HCT116 (cell line): ENCODE results near the gene THADA. TPM values are rescaled to one million over a fixed set of nuclear protein-coding genes. Genes with fewer than 3 reads are reported as not detected.

Experiments
- ATAC-seq: fragments of 200-7000 bp; cut with Tn5 transposase; 2 replicates; pipeline ENCODE4 v1.9.1; 2020; ENCODE audit warnings: mild to moderate bottlenecking, moderate library complexity
- BruUV-seq: library from RNA; stranded (reverse); fragments of 400-500 nt; replicated peaks from 2 replicates; lab custom pipeline; 2021; lab: Mats Ljungman, UMichigan
- CTCF ChIA-PET: fragments of 300-600 bp; sonication (Branson Sonifier 250); formaldehyde crosslinking; loops from one replicate; lab custom pipeline; 2021; ENCODE audit warnings: antibody characterized with exemption; lab: Charles Lee
- POLR2A ChIA-PET: fragments of 300-600, 350-600 bp; sonication (Branson Sonifier 250); formaldehyde crosslinking; loops from one replicate; lab custom pipeline; 2021; ENCODE audit warnings: antibody characterized with exemption; lab: Charles Lee
- RAD21 ChIA-PET, 2 experiments: fragments of 300-600 bp; sonication (Branson Sonifier 250); formaldehyde crosslinking; loops; one replicate each; lab custom pipeline; 2023; ENCODE audit warnings: low total read pairs in 2 of 2; ENCODE audit not compliant: uncharacterized antibody in 2 of 2, unreplicated experiment in 2 of 2, low non-redundant PET in 1 of 2; lab: Charles Lee
- DNase-seq: peaks from one replicate; pipeline ENCODE4 v3.0.0-alpha.2; 2010; ENCODE audit warnings: low read depth, low spot score
- H2AFZ ChIP-seq: fragments of 200-600 bp; shearing (Covaris generic), sonication (generic); 2 replicates; pipeline ENCODE4 v1.6.1; 2017; ENCODE audit warnings: low read depth, mixed run types, mixed read lengths, antibody characterized with exemption, low read length; ENCODE audit not compliant: poor library complexity, severe bottlenecking
- H3K27ac ChIP-seq: 2 replicates; pipeline ENCODE4 v1.5.1; 2012; ENCODE audit warnings: low read depth, low read length
- H3K27me3 ChIP-seq: fragments of 200-600 bp; sonication (generic); 2 replicates; pipeline ENCODE4 v1.6.1; 2016; ENCODE audit warnings: mixed run types, low read length, mixed read lengths; ENCODE audit not compliant: insufficient read depth
- H3K36me3 ChIP-seq, 2 experiments: fragments of 200-500 bp in 1 of 2; fragments of 200-600 bp in 1 of 2; sonication (Bioruptor generic) in 1 of 2; sonication (generic) in 1 of 2; 2 replicates each; pipeline versions ENCODE4 v1.5.1 to v1.6.1; 2014 to 2016; ENCODE audit warnings: low read length in 2 of 2, inconsistent platforms in 1 of 2, mixed read lengths in 1 of 2, mixed run types in 1 of 2; ENCODE audit not compliant: insufficient read depth in 2 of 2, control insufficient read depth in 1 of 2
- H3K4me1 ChIP-seq, 2 experiments: fragments of 200-600 bp in 1 of 2; sonication (generic) in 1 of 2; 2 replicates each; pipeline versions ENCODE4 v1.5.1 to v1.6.1; 2012 to 2017; ENCODE audit warnings: low read length in 2 of 2, inconsistent platforms in 1 of 2, mild to moderate bottlenecking in 1 of 2, mixed read lengths in 1 of 2, mixed run types in 1 of 2, moderate library complexity in 1 of 2; ENCODE audit not compliant: insufficient read depth in 2 of 2, control insufficient read depth in 1 of 2
- H3K4me2 ChIP-seq: fragments of 200-600 bp; sonication (generic); 2 replicates; pipeline ENCODE4 v1.6.1; 2017; ENCODE audit warnings: mixed run types, low read length, mixed read lengths
- H3K4me3 ChIP-seq, 2 experiments: fragments of 200-600 bp in 1 of 2; sonication (generic) in 1 of 2; replicated peaks in 1 of 2; 2 replicates each; pipeline ENCODE4 v1.5.1; 2011 to 2016; ENCODE audit warnings: low read length in 2 of 2, control low read depth in 1 of 2, low read depth in 1 of 2, mild to moderate bottlenecking in 1 of 2, mixed read lengths in 1 of 2, mixed run types in 1 of 2
- H3K79me2 ChIP-seq: fragments of 200-600 bp; sonication (generic); 2 replicates; pipeline ENCODE4 v1.6.1; 2017; ENCODE audit warnings: mild to moderate bottlenecking, mixed run types, low read length, moderate library complexity, mixed read lengths; ENCODE audit not compliant: insufficient read depth
- H3K9ac ChIP-seq: fragments of 200-600 bp; sonication (generic); 2 replicates; pipeline ENCODE4 v1.6.1; 2016; ENCODE audit warnings: low read length, mixed read lengths
- H3K9me2 ChIP-seq: fragments of 200-600 bp; sonication (generic), shearing (Covaris generic); 2 replicates; pipeline ENCODE4 v1.6.1; 2017; ENCODE audit warnings: mixed run types, mild to moderate bottlenecking, moderate library complexity; ENCODE audit not compliant: insufficient read depth
- H3K9me3 ChIP-seq, 2 experiments: fragments of 200-500 bp in 1 of 2; fragments of 200-600 bp in 1 of 2; sonication (Bioruptor generic) in 1 of 2; sonication (generic) in 1 of 2; 2 replicates each; pipeline ENCODE4 v1.6.1; 2014 to 2017; ENCODE audit warnings: low read length in 2 of 2, mixed read lengths in 2 of 2, inconsistent platforms in 1 of 2, low read depth in 1 of 2, mild to moderate bottlenecking in 1 of 2, mixed run types in 1 of 2, moderate library complexity in 1 of 2; ENCODE audit not compliant: control insufficient read depth in 1 of 2, insufficient read depth in 1 of 2
- H4K20me1 ChIP-seq: fragments of 200-600 bp; sonication (generic), shearing (Covaris generic); 2 replicates; pipeline ENCODE4 v1.6.1; 2017; ENCODE audit warnings: mixed run types, mild to moderate bottlenecking, moderate library complexity; ENCODE audit not compliant: insufficient read depth
- CTCF ChIP-seq, 3 experiments: fragments of 200-600 bp in 1 of 3; sonication (generic) in 1 of 3; IDR thresholded peaks in 2 of 3; conservative IDR thresholded peaks in 1 of 3; 2 replicates each; pipeline ENCODE4 v1.5.1; 2012 to 2017; ENCODE audit warnings: low read depth in 2 of 3, low read length in 2 of 3, antibody characterized with exemption in 1 of 3, borderline replicate concordance in 1 of 3, control low read depth in 1 of 3, mild to moderate bottlenecking in 1 of 3, mixed read lengths in 1 of 3, mixed run types in 1 of 3, moderate library complexity in 1 of 3; ENCODE audit not compliant: insufficient read depth in 1 of 3
- ELF1 ChIP-seq: IDR thresholded peaks from 2 replicates; pipeline ENCODE4 v1.6.1; 2012; ENCODE audit warnings: low read depth, borderline replicate concordance
- POLR2A ChIP-seq: IDR thresholded peaks from 2 replicates; pipeline ENCODE4 v1.7.0; 2011; ENCODE audit warnings: borderline replicate concordance; ENCODE audit not compliant: insufficient read depth, insufficient read length; ENCODE audit errors: extremely low read depth
- SP1 ChIP-seq: IDR thresholded peaks from 2 replicates; pipeline ENCODE4 v1.6.1; 2012; ENCODE audit warnings: low read depth
- ZFX ChIP-seq: fragments of 450-650 bp; IDR thresholded peaks from 2 replicates; pipeline ENCODE4 v1.6.1; 2017
- ZNF274 ChIP-seq: fragments of 200-500 bp; sonication (Bioruptor generic); IDR thresholded peaks from 2 replicates; pipeline ENCODE4 v1.6.1; 2014; ENCODE audit warnings: mild to moderate bottlenecking, low read depth, low read length, inconsistent platforms
- intact Hi-C: fragments of 100-400 bp; cut with micrococcal nuclease; formaldehyde crosslinking; loops from 2 replicates; pipeline ENCODE4 v1.10.0; 2022
- total RNA-seq: library from RNA; stranded (reverse); gene quantifications from one replicate; pipeline ENCODE4 v1.2.1, GENCODE V29; 2021; ENCODE audit not compliant: unreplicated experiment
- TF ChIP-seq, protein P1 (sequence below): IDR thresholded peaks from 2 replicates; pipeline ENCODE4 v1.6.1; 2012; ENCODE audit warnings: low read depth
- TF ChIP-seq, protein P2 (sequence below): IDR thresholded peaks from 2 replicates; pipeline ENCODE4 v1.6.1; 2012

Gene THADA
- total RNA-seq, 1 experiment from 2014 or later = 30.7 TPM

DNA sequence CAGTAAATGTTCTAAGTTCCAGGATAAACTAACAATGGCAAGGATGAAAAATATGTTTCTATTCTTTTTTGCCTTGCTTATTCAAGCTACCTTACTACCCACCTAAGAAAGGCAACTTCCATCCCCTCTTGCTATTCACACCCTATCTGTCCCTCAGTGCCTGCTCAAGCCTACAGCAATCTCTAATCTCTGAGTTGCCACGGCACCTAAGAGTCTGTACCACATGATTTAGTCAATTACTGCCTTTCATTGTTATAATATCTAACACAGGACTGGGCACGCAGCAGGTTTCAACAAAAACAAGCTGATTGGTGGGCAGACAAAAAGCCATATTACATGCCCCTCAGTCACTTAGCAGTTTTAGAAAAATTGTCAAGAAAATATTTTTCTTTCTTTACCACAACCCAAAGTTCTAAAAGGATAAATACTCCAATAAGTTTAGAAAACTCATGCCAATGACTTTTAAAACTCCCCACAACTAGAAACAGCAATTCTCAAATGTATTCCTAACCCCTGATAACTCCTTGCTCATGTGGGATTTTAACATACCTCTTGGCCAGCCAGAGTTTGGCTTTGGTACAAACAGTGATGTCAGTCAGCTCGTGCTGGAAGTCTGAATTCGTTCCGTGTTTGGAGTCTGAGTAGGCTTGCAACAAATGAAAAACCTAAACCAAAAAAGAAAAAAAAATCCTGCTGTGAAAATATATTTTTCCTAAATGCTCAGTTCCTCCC, 252.1 kb downstream of the THADA start:
- Histone ChIP-seq H3K9me3 (no peaks in the 10 kb centered on the region), H3K79me2 (no peaks in the 10 kb centered on the region), H3K27me3 (no peaks in the 10 kb centered on the region), H2AFZ (no peak overlapping the region), H4K20me1 (no peaks in the 10 kb centered on the region), H3K27ac (no peak overlapping the region), H3K9me2 (no peaks in the 10 kb centered on the region), H3K36me3 (no peaks in the 10 kb centered on the region), H3K9ac (no peak overlapping the region), H3K4me2 (no peak overlapping the region), H3K4me3 (no peak overlapping the region), H3K4me1 (peaks cover 13 to 18% of the 10 kb centered on the region in 2 experiments)
- intact Hi-C loops = no loop called here
- DNase-seq (no peak), ATAC-seq (no peak)
- no peak for TF ChIP-seq CTCF (IDR thresholded peaks at IDR 0.05 in 2 of 3, conservative IDR thresholded peaks at IDR 0.05 in 1 of 3; ENCODE audit: borderline replicate concordance in 1 of 3, insufficient read depth in 1 of 3, low read depth in 2 of 3, low read length in 2 of 3)
- ChIA-PET RAD21 (no interaction called here), CTCF (no interaction called here), POLR2A (no interaction called here)
- no TSS peak for BruUV-seq

DNA sequence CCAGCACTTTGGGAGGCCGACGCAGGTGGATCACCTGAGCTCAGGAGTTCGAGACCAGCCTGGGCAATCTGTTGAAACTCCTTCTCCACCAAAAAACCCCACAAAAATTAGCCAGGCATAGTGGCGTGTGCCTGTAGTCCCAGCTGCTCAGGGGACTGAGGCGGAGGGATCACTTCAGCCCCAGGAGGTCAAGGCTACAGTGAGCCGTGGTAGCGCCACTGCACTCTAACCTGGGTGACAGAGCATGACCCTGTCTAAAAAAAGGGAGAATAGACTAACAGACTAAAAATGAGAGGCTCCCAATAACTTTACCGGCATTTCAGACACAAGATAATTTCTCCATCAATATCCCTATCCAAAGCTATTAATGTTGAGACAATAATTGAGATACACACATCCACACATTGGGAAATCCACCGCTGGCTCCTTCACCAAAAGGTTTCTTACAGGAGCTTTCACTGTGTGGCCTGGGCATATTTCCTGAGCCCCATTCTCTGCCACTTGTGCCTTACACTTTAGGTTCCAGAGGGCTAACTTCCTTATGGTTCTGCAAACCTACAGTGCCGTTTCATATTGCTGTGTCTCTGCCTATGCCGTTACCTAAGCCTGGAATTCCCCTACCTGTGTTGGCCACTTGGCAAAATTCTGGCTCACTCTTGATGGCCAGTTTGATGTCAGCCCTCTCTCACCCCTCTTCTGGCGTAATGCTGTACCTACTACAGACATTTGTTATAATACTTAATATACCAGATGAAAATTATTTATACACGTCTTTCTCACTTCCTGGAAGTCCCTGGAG, 253.7 kb downstream of the THADA start:
- DNase-seq (no peak), ATAC-seq (no peak)
- Histone ChIP-seq H3K27ac (no peak overlapping the region), H3K4me1 (peaks cover 13 to 18% of the 10 kb centered on the region in 2 experiments), H3K9me2 (no peaks in the 10 kb centered on the region), H3K4me2 (no peak overlapping the region), H3K27me3 (no peaks in the 10 kb centered on the region), H3K9me3 (no peaks in the 10 kb centered on the region), H2AFZ (no peak overlapping the region), H3K9ac (no peak overlapping the region), H4K20me1 (no peaks in the 10 kb centered on the region), H3K79me2 (no peaks in the 10 kb centered on the region), H3K4me3 (no peak overlapping the region), H3K36me3 (no peaks in the 10 kb centered on the region)
- intact Hi-C loops = no loop called here
- ChIA-PET POLR2A (no interaction called here), RAD21 (no interaction called here), CTCF (no interaction called here)
- BruUV-seq = no TSS peak
- TF ChIP-seq SP1 (no peak), POLR2A (no peak), ELF1 (no peak), ZNF274 (no peak), CTCF (IDR thresholded peaks at IDR 0.05 in 2 of 3, conservative IDR thresholded peaks at IDR 0.05 in 1 of 3; ENCODE audit: borderline replicate concordance in 1 of 3, insufficient read depth in 1 of 3, low read depth in 2 of 3, low read length in 2 of 3) (no peak), ZFX (no peak)
- TF ChIP-seq, protein P1, sequence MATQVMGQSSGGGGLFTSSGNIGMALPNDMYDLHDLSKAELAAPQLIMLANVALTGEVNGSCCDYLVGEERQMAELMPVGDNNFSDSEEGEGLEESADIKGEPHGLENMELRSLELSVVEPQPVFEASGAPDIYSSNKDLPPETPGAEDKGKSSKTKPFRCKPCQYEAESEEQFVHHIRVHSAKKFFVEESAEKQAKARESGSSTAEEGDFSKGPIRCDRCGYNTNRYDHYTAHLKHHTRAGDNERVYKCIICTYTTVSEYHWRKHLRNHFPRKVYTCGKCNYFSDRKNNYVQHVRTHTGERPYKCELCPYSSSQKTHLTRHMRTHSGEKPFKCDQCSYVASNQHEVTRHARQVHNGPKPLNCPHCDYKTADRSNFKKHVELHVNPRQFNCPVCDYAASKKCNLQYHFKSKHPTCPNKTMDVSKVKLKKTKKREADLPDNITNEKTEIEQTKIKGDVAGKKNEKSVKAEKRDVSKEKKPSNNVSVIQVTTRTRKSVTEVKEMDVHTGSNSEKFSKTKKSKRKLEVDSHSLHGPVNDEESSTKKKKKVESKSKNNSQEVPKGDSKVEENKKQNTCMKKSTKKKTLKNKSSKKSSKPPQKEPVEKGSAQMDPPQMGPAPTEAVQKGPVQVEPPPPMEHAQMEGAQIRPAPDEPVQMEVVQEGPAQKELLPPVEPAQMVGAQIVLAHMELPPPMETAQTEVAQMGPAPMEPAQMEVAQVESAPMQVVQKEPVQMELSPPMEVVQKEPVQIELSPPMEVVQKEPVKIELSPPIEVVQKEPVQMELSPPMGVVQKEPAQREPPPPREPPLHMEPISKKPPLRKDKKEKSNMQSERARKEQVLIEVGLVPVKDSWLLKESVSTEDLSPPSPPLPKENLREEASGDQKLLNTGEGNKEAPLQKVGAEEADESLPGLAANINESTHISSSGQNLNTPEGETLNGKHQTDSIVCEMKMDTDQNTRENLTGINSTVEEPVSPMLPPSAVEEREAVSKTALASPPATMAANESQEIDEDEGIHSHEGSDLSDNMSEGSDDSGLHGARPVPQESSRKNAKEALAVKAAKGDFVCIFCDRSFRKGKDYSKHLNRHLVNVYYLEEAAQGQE = no peak
- TF ChIP-seq, protein P2, sequence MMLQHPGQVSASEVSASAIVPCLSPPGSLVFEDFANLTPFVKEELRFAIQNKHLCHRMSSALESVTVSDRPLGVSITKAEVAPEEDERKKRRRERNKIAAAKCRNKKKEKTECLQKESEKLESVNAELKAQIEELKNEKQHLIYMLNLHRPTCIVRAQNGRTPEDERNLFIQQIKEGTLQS = no peak
